HepG2 (cell line): ENCODE results near the gene SNRNP27. TPM values are rescaled to one million over a fixed set of nuclear protein-coding genes. Genes with fewer than 3 reads are reported as not detected.
A peak's percentile ranks its signal among the peaks of the same experiment; 100 is the strongest.

Experiments used
- FLYWCH1 ChIP-seq: sonication (generic); formaldehyde crosslinking; IDR thresholded peaks from 2 replicates; pipeline ENCODE4 v1.8.1; 2023; ENCODE audit warnings: mild to moderate bottlenecking, missing genetic modification reagents
- GTF2F1 ChIP-seq: fragments of 150-350 bp; IDR thresholded peaks from 2 replicates; pipeline ENCODE4 v1.6.1; 2014; ENCODE audit warnings: low read length
- JUN ChIP-seq: sonication (generic); formaldehyde crosslinking; IDR thresholded peaks from 2 replicates; pipeline ENCODE4 v1.4.0; 2020; ENCODE audit warnings: mild to moderate bottlenecking, missing genetic modification reagents
- KDM4B ChIP-seq: sonication (generic); formaldehyde crosslinking; IDR thresholded peaks from 2 replicates; pipeline ENCODE4 v1.4.0; 2020; ENCODE audit warnings: missing genetic modification reagents
- NFRKB ChIP-seq: fragments of 450-650 bp; IDR thresholded peaks from 2 replicates; pipeline ENCODE4 v1.6.1; 2017
- NKX3-1 ChIP-seq: sonication (generic); formaldehyde crosslinking; IDR thresholded peaks from 2 replicates; pipeline ENCODE4 v1.5.0; 2020; ENCODE audit warnings: missing genetic modification reagents
- SMYD3 ChIP-seq: sonication (generic); formaldehyde crosslinking; IDR thresholded peaks from 2 replicates; pipeline ENCODE4 v1.8.1; 2023; ENCODE audit warnings: mild to moderate bottlenecking, missing genetic modification reagents
- SUZ12 ChIP-seq: fragments of 150-350 bp; IDR thresholded peaks from 2 replicates; pipeline ENCODE4 v1.6.1; 2014; ENCODE audit warnings: low read depth, low read length
- ZNF660 ChIP-seq: sonication (generic); formaldehyde crosslinking; IDR thresholded peaks from 2 replicates; pipeline ENCODE4 v1.5.1; 2020; ENCODE audit warnings: mild to moderate bottlenecking, low read depth, missing genetic modification reagents, borderline replicate concordance
- ZNF678 ChIP-seq: sonication (generic); formaldehyde crosslinking; IDR thresholded peaks from 2 replicates; pipeline ENCODE4 v1.4.0; 2020; ENCODE audit warnings: mild to moderate bottlenecking, missing genetic modification reagents
- polyA plus RNA-seq, 8 experiments: library from polyadenylated mRNA; depleted of rRNA in 3 of 8; stranded (reverse) in 7 of 8; unstranded in 1 of 8; fragments of >200 nt; fragmentation: Illumina TruSeq in 4 of 8; extraction: Trizol in 4 of 8; gene quantifications; 2 replicates each; pipeline versions ENCODE4 v1.2.1 to v1.2.3, GENCODE V29; 2011 to 2016; ENCODE audit warnings: low read depth in 4 of 8, missing spikeins in 1 of 8, mixed read lengths in 1 of 8; ENCODE audit not compliant: insufficient read depth in 1 of 8
- total RNA-seq, 5 experiments: library from RNA; depleted of rRNA; stranded (reverse); fragments of >200 nt; fragmentation: Illumina TruSeq; extraction: Trizol; gene quantifications; 2 replicates each; pipeline ENCODE4 v1.2.3, GENCODE V29; 2016; ENCODE audit warnings: low read depth in 1 of 5
- TF ChIP-seq, protein P1 (sequence below): sonication (generic); formaldehyde crosslinking; IDR thresholded peaks from 2 replicates; pipeline ENCODE4 v1.9.0; 2021; ENCODE audit warnings: missing genetic modification reagents, borderline replicate concordance
- TF ChIP-seq, protein P2 (sequence below): sonication (generic); formaldehyde crosslinking; IDR thresholded peaks from 2 replicates; pipeline ENCODE4 v1.5.0; 2020; ENCODE audit warnings: mild to moderate bottlenecking, missing genetic modification reagents
- TF ChIP-seq, protein P3 (sequence below): sonication (generic); formaldehyde crosslinking; IDR thresholded peaks from 2 replicates; pipeline ENCODE4 v1.5.1; 2020; ENCODE audit warnings: missing genetic modification reagents, mild to moderate bottlenecking, borderline replicate concordance
- TF ChIP-seq, protein P4 (sequence below): sonication (generic); formaldehyde crosslinking; IDR thresholded peaks from 2 replicates; pipeline ENCODE4 v1.8.0; 2022; ENCODE audit warnings: missing genetic modification reagents, mild to moderate bottlenecking, moderate library complexity, borderline replicate concordance
- TF ChIP-seq, protein P5 (sequence below): sonication (generic); formaldehyde crosslinking; IDR thresholded peaks from 2 replicates; pipeline ENCODE4 v1.4.0; 2020; ENCODE audit warnings: mild to moderate bottlenecking, low read depth, missing genetic modification reagents
- TF ChIP-seq, protein P6 (sequence below): sonication (generic); formaldehyde crosslinking; IDR thresholded peaks from 2 replicates; pipeline ENCODE4 v1.4.0; 2020; ENCODE audit warnings: mild to moderate bottlenecking, missing genetic modification reagents

The SNRNP27 gene
- total and polyA plus RNA-seq, 2 of the 13 experiments (the other 11 are each of a cell fraction or from before 2014, with no cell fraction given): 49.8 to 54.6 TPM

DNA sequence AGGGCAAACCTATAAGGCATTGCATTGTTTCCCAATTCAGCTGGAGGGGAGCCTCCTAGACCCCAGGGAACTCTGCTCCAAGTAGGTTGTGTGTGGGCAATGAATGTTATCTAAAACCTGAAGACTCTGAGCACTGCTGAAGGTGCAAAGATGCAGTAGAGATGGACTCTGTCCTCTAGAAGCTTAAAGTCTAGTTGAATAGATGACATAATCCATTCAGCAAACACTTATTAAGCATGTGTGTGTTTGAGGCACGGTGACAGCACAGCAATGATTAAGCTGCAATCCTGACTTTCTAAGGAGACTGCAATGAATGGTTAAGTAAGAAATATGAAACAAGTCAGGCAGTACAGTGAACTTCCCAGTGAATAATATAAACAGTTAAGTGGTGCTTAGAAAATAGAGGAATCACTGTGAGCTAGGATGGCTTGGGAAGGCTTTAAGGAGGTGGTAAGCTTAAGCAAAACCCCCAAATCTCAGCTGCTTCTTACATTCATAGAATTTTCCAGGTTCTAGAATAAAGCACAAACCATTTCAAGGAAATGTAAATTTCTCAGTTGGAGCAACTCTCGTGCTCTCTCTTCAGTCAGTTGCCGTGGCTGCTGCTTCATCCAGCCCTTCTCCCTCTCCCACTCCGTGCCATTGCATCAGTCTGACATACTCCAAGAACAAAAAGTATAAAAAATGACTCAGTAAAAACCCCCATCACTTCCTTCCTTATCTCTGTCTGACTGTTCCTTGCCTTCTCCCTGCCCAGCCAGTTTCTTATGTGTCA, 40.3 kb downstream of the SNRNP27 start (continued):
- TF ChIP-seq, protein P1, sequence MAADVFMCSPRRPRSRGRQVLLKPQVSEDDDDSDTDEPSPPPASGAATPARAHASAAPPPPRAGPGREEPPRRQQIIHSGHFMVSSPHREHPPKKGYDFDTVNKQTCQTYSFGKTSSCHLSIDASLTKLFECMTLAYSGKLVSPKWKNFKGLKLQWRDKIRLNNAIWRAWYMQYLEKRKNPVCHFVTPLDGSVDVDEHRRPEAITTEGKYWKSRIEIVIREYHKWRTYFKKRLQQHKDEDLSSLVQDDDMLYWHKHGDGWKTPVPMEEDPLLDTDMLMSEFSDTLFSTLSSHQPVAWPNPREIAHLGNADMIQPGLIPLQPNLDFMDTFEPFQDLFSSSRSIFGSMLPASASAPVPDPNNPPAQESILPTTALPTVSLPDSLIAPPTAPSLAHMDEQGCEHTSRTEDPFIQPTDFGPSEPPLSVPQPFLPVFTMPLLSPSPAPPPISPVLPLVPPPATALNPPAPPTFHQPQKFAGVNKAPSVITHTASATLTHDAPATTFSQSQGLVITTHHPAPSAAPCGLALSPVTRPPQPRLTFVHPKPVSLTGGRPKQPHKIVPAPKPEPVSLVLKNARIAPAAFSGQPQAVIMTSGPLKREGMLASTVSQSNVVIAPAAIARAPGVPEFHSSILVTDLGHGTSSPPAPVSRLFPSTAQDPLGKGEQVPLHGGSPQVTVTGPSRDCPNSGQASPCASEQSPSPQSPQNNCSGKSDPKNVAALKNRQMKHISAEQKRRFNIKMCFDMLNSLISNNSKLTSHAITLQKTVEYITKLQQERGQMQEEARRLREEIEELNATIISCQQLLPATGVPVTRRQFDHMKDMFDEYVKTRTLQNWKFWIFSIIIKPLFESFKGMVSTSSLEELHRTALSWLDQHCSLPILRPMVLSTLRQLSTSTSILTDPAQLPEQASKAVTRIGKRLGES (CRISPR knock-in tag): no peak
- TF ChIP-seq ZNF660 (no peak), SUZ12 (no peak), ZNF678 (CRISPR knock-in tag) (no peak), GTF2F1 (no peak), NKX3-1 (no peak; the same call in 1 of the 2 replicates), FLYWCH1 (CRISPR knock-in tag) (no peak), SMYD3 (no peak), JUN (CRISPR knock-in tag) (0 out of 2 replicates have a peak, but pooled peaks have one; percentile 70), KDM4B (CRISPR knock-in tag) (no peak), NFRKB (no peak)
- TF ChIP-seq, protein P2, sequence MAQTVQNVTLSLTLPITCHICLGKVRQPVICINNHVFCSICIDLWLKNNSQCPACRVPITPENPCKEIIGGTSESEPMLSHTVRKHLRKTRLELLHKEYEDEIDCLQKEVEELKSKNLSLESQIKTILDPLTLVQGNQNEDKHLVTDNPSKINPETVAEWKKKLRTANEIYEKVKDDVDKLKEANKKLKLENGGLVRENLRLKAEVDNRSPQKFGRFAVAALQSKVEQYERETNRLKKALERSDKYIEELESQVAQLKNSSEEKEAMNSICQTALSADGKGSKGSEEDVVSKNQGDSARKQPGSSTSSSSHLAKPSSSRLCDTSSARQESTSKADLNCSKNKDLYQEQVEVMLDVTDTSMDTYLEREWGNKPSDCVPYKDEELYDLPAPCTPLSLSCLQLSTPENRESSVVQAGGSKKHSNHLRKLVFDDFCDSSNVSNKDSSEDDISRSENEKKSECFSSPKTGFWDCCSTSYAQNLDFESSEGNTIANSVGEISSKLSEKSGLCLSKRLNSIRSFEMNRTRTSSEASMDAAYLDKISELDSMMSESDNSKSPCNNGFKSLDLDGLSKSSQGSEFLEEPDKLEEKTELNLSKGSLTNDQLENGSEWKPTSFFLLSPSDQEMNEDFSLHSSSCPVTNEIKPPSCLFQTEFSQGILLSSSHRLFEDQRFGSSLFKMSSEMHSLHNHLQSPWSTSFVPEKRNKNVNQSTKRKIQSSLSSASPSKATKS (CRISPR knock-in tag): no peak
- TF ChIP-seq, protein P3, sequence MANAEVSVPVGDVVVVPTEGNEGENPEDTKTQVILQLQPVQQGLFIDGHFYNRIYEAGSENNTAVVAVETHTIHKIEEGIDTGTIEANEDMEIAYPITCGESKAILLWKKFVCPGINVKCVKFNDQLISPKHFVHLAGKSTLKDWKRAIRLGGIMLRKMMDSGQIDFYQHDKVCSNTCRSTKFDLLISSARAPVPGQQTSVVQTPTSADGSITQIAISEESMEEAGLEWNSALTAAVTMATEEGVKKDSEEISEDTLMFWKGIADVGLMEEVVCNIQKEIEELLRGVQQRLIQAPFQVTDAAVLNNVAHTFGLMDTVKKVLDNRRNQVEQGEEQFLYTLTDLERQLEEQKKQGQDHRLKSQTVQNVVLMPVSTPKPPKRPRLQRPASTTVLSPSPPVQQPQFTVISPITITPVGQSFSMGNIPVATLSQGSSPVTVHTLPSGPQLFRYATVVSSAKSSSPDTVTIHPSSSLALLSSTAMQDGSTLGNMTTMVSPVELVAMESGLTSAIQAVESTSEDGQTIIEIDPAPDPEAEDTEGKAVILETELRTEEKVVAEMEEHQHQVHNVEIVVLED (CRISPR knock-in tag): no peak
- TF ChIP-seq, protein P4, sequence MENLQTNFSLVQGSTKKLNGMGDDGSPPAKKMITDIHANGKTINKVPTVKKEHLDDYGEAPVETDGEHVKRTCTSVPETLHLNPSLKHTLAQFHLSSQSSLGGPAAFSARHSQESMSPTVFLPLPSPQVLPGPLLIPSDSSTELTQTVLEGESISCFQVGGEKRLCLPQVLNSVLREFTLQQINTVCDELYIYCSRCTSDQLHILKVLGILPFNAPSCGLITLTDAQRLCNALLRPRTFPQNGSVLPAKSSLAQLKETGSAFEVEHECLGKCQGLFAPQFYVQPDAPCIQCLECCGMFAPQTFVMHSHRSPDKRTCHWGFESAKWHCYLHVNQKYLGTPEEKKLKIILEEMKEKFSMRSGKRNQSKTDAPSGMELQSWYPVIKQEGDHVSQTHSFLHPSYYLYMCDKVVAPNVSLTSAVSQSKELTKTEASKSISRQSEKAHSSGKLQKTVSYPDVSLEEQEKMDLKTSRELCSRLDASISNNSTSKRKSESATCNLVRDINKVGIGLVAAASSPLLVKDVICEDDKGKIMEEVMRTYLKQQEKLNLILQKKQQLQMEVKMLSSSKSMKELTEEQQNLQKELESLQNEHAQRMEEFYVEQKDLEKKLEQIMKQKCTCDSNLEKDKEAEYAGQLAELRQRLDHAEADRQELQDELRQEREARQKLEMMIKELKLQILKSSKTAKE (CRISPR knock-in tag): no peak
- TF ChIP-seq, protein P5, sequence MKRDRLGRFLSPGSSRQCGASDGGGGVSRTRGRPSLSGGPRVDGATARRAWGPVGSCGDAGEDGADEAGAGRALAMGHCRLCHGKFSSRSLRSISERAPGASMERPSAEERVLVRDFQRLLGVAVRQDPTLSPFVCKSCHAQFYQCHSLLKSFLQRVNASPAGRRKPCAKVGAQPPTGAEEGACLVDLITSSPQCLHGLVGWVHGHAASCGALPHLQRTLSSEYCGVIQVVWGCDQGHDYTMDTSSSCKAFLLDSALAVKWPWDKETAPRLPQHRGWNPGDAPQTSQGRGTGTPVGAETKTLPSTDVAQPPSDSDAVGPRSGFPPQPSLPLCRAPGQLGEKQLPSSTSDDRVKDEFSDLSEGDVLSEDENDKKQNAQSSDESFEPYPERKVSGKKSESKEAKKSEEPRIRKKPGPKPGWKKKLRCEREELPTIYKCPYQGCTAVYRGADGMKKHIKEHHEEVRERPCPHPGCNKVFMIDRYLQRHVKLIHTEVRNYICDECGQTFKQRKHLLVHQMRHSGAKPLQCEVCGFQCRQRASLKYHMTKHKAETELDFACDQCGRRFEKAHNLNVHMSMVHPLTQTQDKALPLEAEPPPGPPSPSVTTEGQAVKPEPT (CRISPR knock-in tag): no peak
- TF ChIP-seq, protein P6, sequence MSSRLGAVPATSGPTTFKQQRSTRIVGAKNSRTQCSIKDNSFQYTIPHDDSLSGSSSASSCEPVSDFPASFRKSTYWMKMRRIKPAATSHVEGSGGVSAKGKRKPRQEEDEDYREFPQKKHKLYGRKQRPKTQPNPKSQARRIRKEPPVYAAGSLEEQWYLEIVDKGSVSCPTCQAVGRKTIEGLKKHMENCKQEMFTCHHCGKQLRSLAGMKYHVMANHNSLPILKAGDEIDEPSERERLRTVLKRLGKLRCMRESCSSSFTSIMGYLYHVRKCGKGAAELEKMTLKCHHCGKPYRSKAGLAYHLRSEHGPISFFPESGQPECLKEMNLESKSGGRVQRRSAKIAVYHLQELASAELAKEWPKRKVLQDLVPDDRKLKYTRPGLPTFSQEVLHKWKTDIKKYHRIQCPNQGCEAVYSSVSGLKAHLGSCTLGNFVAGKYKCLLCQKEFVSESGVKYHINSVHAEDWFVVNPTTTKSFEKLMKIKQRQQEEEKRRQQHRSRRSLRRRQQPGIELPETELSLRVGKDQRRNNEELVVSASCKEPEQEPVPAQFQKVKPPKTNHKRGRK (CRISPR knock-in tag): no peak
